Panc1 (cell line): Measurements from ENCODE around the gene SEMA6A. TPM values are rescaled to one million over a fixed set of nuclear protein-coding genes. Genes with fewer than 3 reads are reported as not detected.

Source experiments
- ATAC-seq: fragments of 200-7000 bp; cut with Tn5 transposase; 2 replicates; pipeline ENCODE4 v1.9.1; 2020; ENCODE audit warnings: mild to moderate bottlenecking, moderate library complexity
- BruUV-seq: library from RNA; stranded (reverse); fragments of 400-500 nt; replicated peaks from 2 replicates; lab custom pipeline; 2021; lab: Mats Ljungman, UMichigan
- CTCF ChIA-PET: fragments of 300-600 bp; sonication (Branson Sonifier 250); formaldehyde crosslinking; loops from one replicate; lab custom pipeline; 2022; ENCODE audit warnings: antibody characterized with exemption; lab: Charles Lee
- POLR2A ChIA-PET: fragments of 300-600 bp; sonication (Branson Sonifier 250); formaldehyde crosslinking; loops from one replicate; lab custom pipeline; 2022; ENCODE audit warnings: antibody characterized with exemption; lab: Charles Lee
- DNase-seq: peaks from one replicate; pipeline ENCODE4 v3.0.0-alpha.2; 2010; ENCODE audit warnings: low read depth, low spot score
- H3K27ac ChIP-seq: 2 replicates; pipeline ENCODE4 v1.5.1; 2011; ENCODE audit warnings: mild to moderate bottlenecking, low read length, inconsistent platforms
- H3K27me3 ChIP-seq: fragments of 200-500 bp; sonication (Bioruptor generic); 2 replicates; pipeline ENCODE4 v1.6.0; 2014; ENCODE audit warnings: low read length, inconsistent platforms; ENCODE audit not compliant: control insufficient read depth, insufficient read depth
- H3K36me3 ChIP-seq: fragments of 200-500 bp; sonication (Bioruptor generic); 2 replicates; pipeline ENCODE4 v1.5.1; 2014; ENCODE audit warnings: inconsistent platforms, mild to moderate bottlenecking, low read length, moderate library complexity; ENCODE audit not compliant: control insufficient read depth, insufficient read depth
- H3K4me1 ChIP-seq: 2 replicates; pipeline ENCODE4 v1.5.1; 2011; ENCODE audit warnings: inconsistent platforms, mild to moderate bottlenecking, low read length, moderate library complexity; ENCODE audit not compliant: control insufficient read depth, insufficient read depth
- H3K4me3 ChIP-seq, 2 experiments: 2 replicates each; pipeline ENCODE4 v1.5.1; 2011 to 2012; ENCODE audit warnings: low read depth in 2 of 2, low read length in 2 of 2, mild to moderate bottlenecking in 2 of 2, inconsistent platforms in 1 of 2, moderate library complexity in 1 of 2
- H3K9me3 ChIP-seq: fragments of 200-500 bp; sonication (Bioruptor generic); 2 replicates; pipeline ENCODE4 v1.5.1; 2014; ENCODE audit warnings: low read depth, mild to moderate bottlenecking, inconsistent platforms, low read length, moderate library complexity; ENCODE audit not compliant: control insufficient read depth, insufficient read depth
- POLR2AphosphoS5 ChIP-seq: IDR thresholded peaks from 2 replicates; pipeline ENCODE4 v1.6.1; 2012; ENCODE audit warnings: mild to moderate bottlenecking, low read depth, low read length, moderate library complexity
- SIN3A ChIP-seq: IDR thresholded peaks from 2 replicates; pipeline ENCODE4 v1.6.1; 2012; ENCODE audit warnings: low read depth, mild to moderate bottlenecking, low read length, moderate library complexity, borderline replicate concordance; ENCODE audit not compliant: insufficient read depth
- TCF7L2 ChIP-seq: IDR thresholded peaks from 2 replicates; pipeline ENCODE4 v1.6.1; 2011; ENCODE audit warnings: mild to moderate bottlenecking, low read depth, low read length, inconsistent platforms
- in situ Hi-C: cut with HindIII; loops from 2 replicates; pipeline ENCODE4 v1.10.0; 2016; ENCODE audit warnings: low sequenced_read_pairs, low pct_unique_long_range_greater_than_20kb
- intact Hi-C: fragments of 100-400 bp; cut with micrococcal nuclease; formaldehyde crosslinking; loops from one replicate; pipeline ENCODE4 v1.10.0; 2022; ENCODE audit not compliant: unreplicated experiment
- total RNA-seq: library from RNA; stranded (reverse); gene quantifications from one replicate; pipeline ENCODE4 v1.2.1, GENCODE V29; 2021; ENCODE audit not compliant: unreplicated experiment
- TF ChIP-seq, protein P1 (sequence below): fragments of 450-650 bp; IDR thresholded peaks from 2 replicates; pipeline ENCODE4 v1.5.1; 2017; ENCODE audit warnings: mild to moderate bottlenecking
- TF ChIP-seq, protein P2 (sequence below), 2 experiments: IDR thresholded peaks; 2 replicates each; pipeline ENCODE4 v1.6.1; 2011 to 2012; ENCODE audit warnings: low read depth in 2 of 2, control low read depth in 1 of 2, low read length in 1 of 2, mild to moderate bottlenecking in 1 of 2, moderate library complexity in 1 of 2; ENCODE audit not compliant: insufficient read depth in 1 of 2

Gene SEMA6A
- total RNA-seq, 1 experiment from 2014 or later: 0.54 TPM

- intact Hi-C loops: no loop called here
- BruUV-seq: no TSS peak
- H3K4me1 ChIP-seq: no peaks in the 10 kb centered on the region
- no peaks in the 10 kb centered on the region for H3K36me3 ChIP-seq
- H3K9me3 ChIP-seq: no peaks in the 10 kb centered on the region
- TF ChIP-seq POLR2AphosphoS5 (no peak), TCF7L2 (no peak), SIN3A (no peak)
- TF ChIP-seq, protein P1, sequence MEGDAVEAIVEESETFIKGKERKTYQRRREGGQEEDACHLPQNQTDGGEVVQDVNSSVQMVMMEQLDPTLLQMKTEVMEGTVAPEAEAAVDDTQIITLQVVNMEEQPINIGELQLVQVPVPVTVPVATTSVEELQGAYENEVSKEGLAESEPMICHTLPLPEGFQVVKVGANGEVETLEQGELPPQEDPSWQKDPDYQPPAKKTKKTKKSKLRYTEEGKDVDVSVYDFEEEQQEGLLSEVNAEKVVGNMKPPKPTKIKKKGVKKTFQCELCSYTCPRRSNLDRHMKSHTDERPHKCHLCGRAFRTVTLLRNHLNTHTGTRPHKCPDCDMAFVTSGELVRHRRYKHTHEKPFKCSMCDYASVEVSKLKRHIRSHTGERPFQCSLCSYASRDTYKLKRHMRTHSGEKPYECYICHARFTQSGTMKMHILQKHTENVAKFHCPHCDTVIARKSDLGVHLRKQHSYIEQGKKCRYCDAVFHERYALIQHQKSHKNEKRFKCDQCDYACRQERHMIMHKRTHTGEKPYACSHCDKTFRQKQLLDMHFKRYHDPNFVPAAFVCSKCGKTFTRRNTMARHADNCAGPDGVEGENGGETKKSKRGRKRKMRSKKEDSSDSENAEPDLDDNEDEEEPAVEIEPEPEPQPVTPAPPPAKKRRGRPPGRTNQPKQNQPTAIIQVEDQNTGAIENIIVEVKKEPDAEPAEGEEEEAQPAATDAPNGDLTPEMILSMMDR: no peak
- TF ChIP-seq, protein P2, sequence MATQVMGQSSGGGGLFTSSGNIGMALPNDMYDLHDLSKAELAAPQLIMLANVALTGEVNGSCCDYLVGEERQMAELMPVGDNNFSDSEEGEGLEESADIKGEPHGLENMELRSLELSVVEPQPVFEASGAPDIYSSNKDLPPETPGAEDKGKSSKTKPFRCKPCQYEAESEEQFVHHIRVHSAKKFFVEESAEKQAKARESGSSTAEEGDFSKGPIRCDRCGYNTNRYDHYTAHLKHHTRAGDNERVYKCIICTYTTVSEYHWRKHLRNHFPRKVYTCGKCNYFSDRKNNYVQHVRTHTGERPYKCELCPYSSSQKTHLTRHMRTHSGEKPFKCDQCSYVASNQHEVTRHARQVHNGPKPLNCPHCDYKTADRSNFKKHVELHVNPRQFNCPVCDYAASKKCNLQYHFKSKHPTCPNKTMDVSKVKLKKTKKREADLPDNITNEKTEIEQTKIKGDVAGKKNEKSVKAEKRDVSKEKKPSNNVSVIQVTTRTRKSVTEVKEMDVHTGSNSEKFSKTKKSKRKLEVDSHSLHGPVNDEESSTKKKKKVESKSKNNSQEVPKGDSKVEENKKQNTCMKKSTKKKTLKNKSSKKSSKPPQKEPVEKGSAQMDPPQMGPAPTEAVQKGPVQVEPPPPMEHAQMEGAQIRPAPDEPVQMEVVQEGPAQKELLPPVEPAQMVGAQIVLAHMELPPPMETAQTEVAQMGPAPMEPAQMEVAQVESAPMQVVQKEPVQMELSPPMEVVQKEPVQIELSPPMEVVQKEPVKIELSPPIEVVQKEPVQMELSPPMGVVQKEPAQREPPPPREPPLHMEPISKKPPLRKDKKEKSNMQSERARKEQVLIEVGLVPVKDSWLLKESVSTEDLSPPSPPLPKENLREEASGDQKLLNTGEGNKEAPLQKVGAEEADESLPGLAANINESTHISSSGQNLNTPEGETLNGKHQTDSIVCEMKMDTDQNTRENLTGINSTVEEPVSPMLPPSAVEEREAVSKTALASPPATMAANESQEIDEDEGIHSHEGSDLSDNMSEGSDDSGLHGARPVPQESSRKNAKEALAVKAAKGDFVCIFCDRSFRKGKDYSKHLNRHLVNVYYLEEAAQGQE (IDR thresholded peaks at IDR 0.05; ENCODE audit: insufficient read depth in 1 of 2, low read depth in 2 of 2, low read length in 1 of 2): no peak
- ChIA-PET CTCF (no interaction called here), POLR2A (no interaction called here)
- DNase-seq: no peak
- no peak for ATAC-seq
- H3K27me3 ChIP-seq: no peaks in the 10 kb centered on the region
- in situ Hi-C loops: no loop called here
- no peak overlapping the region for H3K4me3 ChIP-seq
- no peak overlapping the region for H3K27ac ChIP-seq
These were observed 67.5 kb downstream of the SEMA6A start for GRCh38 chr5:116507051-116507537.

DNA sequence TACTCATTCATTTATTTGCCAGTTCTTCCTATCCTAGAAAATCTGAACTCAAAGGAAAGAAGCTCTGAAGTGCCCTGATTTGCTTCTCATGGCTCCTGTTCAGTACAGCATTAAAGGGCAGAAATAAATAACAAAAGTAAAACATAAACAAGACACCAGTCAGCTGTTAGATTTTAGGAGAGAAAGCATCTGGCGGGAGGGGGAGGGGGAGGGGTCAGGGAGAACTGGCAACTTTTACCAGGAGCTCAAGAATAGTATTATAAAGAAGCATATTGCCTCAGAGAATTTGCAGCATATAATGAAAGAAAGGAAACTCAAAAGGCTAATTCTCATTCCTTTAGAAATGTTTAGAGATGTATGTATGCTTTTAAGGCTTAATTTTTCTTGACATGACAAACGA, 68.1 kb downstream of the SEMA6A start:
- in situ Hi-C loops: no loop called here
- TF ChIP-seq, protein P1: no peak
- TF ChIP-seq, protein P2 (IDR thresholded peaks at IDR 0.05; ENCODE audit: insufficient read depth in 1 of 2, low read depth in 2 of 2, low read length in 1 of 2): no peak
- TF ChIP-seq POLR2AphosphoS5: no peak
- no peak for TF ChIP-seq SIN3A
- TF ChIP-seq TCF7L2: no peak
- no peak overlapping the region for H3K27ac ChIP-seq
- no TSS peak for BruUV-seq
- no peak overlapping the region for H3K4me3 ChIP-seq
- ChIA-PET CTCF (no interaction called here), POLR2A (no interaction called here)
- no peaks in the 10 kb centered on the region for H3K4me1 ChIP-seq
- ATAC-seq: no peak
- DNase-seq: no peak
- intact Hi-C loops: no loop called here
- H3K9me3 ChIP-seq: no peaks in the 10 kb centered on the region
- H3K36me3 ChIP-seq: no peaks in the 10 kb centered on the region
- no peaks in the 10 kb centered on the region for H3K27me3 ChIP-seq
